ENCODE results near the gene TMEM87A.

Gene TMEM87A

DNA sequence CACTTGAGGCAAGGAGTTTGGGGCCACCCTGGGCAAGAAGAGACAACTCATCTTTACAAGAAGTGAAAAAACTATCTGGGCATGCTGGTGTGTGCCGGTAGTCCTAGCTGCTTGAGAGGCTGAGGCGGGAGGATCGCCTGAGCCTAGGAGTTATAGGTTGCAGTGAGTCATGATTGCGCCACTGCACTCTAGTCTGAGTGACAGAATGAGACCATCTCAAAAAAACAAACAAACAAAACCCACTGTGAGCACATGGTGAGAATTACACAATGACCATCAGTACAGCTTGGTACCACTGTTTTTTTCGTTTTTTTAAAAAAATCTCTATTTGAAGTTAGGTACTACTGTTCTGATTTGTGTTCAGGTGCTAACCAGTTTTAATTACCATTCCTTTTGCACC is 78.7 kb downstream of the TMEM87A start:
- TF ChIP-seq, protein P1, sequence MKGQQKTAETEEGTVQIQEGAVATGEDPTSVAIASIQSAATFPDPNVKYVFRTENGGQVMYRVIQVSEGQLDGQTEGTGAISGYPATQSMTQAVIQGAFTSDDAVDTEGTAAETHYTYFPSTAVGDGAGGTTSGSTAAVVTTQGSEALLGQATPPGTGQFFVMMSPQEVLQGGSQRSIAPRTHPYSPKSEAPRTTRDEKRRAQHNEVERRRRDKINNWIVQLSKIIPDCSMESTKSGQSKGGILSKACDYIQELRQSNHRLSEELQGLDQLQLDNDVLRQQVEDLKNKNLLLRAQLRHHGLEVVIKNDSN (IDR thresholded peaks at IDR 0.05): no peak

DNA sequence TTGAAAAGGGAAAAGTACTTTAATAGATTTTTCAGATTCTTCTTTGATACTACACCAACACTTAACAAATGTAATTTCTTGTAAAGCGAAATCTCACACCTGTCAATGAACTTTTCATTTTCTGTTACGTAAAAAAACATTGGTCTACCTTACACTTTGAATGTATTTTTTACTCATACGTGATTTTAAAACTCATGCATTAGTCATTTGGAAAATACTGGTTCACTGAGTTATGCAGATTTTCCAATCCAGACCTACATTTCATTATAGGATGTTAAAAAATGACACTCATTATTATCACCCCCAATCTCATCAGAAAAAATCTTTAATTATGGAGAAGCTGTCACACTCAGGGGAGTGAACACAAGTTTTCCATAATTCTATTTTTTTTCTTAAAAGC is 79.8 kb downstream of the TMEM87A start:
- TF ChIP-seq EGR1 (IDR thresholded peaks at IDR 0.05) (no peak), ZBTB7A (IDR thresholded peaks at IDR 0.05; ENCODE audit: low read depth) (no peak), CEBPB (IDR thresholded peaks at IDR 0.05) (no peak), CREB1 (IDR thresholded peaks at IDR 0.05; ENCODE audit: low read depth) (no peak), TEAD4 (IDR thresholded peaks at IDR 0.05) (no peak), TAF1 (IDR thresholded peaks at IDR 0.05; ENCODE audit: low read depth) (no peak), RAD21 (IDR thresholded peaks at IDR 0.05; ENCODE audit: low read depth) (no peak), YY1 (IDR thresholded peaks at IDR 0.05; ENCODE audit: low read depth) (no peak)
- TF ChIP-seq, protein P1 (IDR thresholded peaks at IDR 0.05): no peak
- TF ChIP-seq, protein P2, sequence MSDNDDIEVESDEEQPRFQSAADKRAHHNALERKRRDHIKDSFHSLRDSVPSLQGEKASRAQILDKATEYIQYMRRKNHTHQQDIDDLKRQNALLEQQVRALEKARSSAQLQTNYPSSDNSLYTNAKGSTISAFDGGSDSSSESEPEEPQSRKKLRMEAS (IDR thresholded peaks at IDR 0.05): no peak

DNA sequence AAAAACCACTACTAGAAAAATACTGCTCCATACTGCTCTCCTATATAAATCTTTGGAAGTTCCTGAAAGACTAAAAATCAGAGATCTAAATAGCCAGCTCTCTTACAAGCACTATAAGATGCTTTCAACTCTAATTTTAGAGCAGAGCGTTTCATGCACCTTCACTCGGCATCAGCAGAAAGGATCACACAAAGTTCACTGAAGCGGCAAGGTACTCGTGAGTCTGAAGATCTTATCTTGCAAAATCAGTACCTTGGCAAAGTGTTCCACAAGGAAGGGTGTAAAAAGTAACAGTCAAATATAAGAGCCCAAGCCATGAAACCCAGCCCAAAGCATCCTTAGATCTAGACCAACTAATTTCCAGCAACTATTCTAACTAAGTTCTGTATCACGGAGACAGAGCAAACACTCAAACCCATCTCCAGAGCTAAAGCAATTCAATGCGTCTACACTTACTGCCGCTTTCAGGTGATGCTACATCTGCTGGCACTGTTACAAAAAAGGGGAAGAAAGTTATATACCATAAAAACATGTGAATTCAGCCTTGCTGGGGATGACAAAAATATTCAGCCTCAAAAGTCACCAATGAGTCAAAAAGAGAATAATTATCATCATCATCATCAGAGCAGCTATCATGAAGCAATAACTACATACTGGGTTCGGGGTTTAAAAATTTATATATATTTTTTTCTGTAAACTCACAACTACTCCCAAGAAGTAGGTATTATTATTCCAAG is 81.5 kb downstream of the TMEM87A start:
- TF ChIP-seq TCF12 (IDR thresholded peaks at IDR 0.05; ENCODE audit: low read depth) (no peak), RAD21 (IDR thresholded peaks at IDR 0.05; ENCODE audit: low read depth) (no peak), NFIC (IDR thresholded peaks at IDR 0.05) (no peak), ZBTB7A (IDR thresholded peaks at IDR 0.05; ENCODE audit: low read depth) (no peak), FOXM1 (IDR thresholded peaks at IDR 0.05; ENCODE audit: borderline replicate concordance, low read depth) (no peak), CEBPB (IDR thresholded peaks at IDR 0.05) (no peak), YY1 (IDR thresholded peaks at IDR 0.05; ENCODE audit: low read depth) (no peak), CREB1 (IDR thresholded peaks at IDR 0.05; ENCODE audit: low read depth) (no peak), TEAD4 (IDR thresholded peaks at IDR 0.05) (no peak), EGR1 (IDR thresholded peaks at IDR 0.05) (no peak), EP300 (IDR thresholded peaks at IDR 0.05; ENCODE audit: borderline replicate concordance) (no peak), TAF1 (IDR thresholded peaks at IDR 0.05; ENCODE audit: low read depth) (no peak)
- TF ChIP-seq, protein P1 (IDR thresholded peaks at IDR 0.05): no peak
- TF ChIP-seq, protein P3, sequence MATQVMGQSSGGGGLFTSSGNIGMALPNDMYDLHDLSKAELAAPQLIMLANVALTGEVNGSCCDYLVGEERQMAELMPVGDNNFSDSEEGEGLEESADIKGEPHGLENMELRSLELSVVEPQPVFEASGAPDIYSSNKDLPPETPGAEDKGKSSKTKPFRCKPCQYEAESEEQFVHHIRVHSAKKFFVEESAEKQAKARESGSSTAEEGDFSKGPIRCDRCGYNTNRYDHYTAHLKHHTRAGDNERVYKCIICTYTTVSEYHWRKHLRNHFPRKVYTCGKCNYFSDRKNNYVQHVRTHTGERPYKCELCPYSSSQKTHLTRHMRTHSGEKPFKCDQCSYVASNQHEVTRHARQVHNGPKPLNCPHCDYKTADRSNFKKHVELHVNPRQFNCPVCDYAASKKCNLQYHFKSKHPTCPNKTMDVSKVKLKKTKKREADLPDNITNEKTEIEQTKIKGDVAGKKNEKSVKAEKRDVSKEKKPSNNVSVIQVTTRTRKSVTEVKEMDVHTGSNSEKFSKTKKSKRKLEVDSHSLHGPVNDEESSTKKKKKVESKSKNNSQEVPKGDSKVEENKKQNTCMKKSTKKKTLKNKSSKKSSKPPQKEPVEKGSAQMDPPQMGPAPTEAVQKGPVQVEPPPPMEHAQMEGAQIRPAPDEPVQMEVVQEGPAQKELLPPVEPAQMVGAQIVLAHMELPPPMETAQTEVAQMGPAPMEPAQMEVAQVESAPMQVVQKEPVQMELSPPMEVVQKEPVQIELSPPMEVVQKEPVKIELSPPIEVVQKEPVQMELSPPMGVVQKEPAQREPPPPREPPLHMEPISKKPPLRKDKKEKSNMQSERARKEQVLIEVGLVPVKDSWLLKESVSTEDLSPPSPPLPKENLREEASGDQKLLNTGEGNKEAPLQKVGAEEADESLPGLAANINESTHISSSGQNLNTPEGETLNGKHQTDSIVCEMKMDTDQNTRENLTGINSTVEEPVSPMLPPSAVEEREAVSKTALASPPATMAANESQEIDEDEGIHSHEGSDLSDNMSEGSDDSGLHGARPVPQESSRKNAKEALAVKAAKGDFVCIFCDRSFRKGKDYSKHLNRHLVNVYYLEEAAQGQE (IDR thresholded peaks at IDR 0.05; ENCODE audit: low read depth): no peak
- TF ChIP-seq, protein P2 (IDR thresholded peaks at IDR 0.05): no peak

DNA sequence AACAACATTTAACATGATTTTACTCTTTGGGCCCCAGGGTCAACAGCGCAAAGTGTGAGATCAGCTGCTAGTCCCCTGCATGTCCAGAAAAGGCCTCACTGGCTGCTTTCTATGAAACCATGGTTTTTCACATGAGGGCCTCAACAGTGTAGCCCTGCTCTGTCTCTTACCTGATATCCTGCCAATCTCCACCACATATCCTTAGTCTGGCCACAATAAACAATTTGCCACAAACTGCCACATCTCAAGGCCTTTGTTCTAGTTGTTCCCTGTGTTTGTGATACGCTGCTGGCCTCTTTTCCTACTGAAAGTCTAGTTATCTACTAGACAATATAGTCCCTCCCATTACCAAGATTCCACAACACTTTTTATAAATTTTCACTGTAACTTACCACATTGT is 82.9 kb downstream of the TMEM87A start:
- no peak for TF ChIP-seq TAF1 (IDR thresholded peaks at IDR 0.05; ENCODE audit: low read depth)
- TF ChIP-seq TCF12 (IDR thresholded peaks at IDR 0.05; ENCODE audit: low read depth): no peak
- no peak for TF ChIP-seq TEAD4 (IDR thresholded peaks at IDR 0.05)
- TF ChIP-seq EP300 (IDR thresholded peaks at IDR 0.05; ENCODE audit: borderline replicate concordance): no peak
- TF ChIP-seq NFIC (IDR thresholded peaks at IDR 0.05): no peak
- TF ChIP-seq, protein P2 (IDR thresholded peaks at IDR 0.05): no peak
- TF ChIP-seq, protein P1 (IDR thresholded peaks at IDR 0.05): no peak
- no peak for TF ChIP-seq ZBTB7A (IDR thresholded peaks at IDR 0.05; ENCODE audit: low read depth)
- no peak for TF ChIP-seq CREB1 (IDR thresholded peaks at IDR 0.05; ENCODE audit: low read depth)
- TF ChIP-seq, protein P3 (IDR thresholded peaks at IDR 0.05; ENCODE audit: low read depth): no peak
- TF ChIP-seq YY1 (IDR thresholded peaks at IDR 0.05; ENCODE audit: low read depth): no peak
- no peak for TF ChIP-seq RAD21 (IDR thresholded peaks at IDR 0.05; ENCODE audit: low read depth)
- no peak for TF ChIP-seq EGR1 (IDR thresholded peaks at IDR 0.05)
- TF ChIP-seq FOXM1 (IDR thresholded peaks at IDR 0.05; ENCODE audit: borderline replicate concordance, low read depth): no peak
- no peak for TF ChIP-seq CEBPB (IDR thresholded peaks at IDR 0.05)

DNA sequence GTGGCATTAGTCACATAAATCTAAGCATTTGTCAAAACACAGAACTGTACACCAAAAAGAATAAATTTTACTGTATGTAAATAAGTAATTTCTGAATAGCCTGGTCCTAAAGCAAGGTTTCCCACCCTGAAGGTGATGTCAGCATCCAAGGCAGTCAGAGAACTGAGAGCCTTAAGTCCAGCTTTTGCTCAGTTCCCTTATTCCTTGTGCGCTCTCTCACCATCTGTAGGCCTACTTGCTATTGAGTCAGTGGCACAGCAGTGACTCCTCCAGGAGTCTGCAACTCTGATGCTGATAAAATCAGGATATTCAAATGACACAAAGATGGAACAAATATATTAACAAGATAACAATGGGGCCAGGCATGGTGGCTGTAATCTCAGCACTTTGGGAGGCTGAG is 87.4 kb downstream of the TMEM87A start:
- TF ChIP-seq TCF12 (IDR thresholded peaks at IDR 0.05; ENCODE audit: low read depth) (no peak), FOXM1 (IDR thresholded peaks at IDR 0.05; ENCODE audit: borderline replicate concordance, low read depth) (no peak), RAD21 (IDR thresholded peaks at IDR 0.05; ENCODE audit: low read depth) (no peak), EP300 (IDR thresholded peaks at IDR 0.05; ENCODE audit: borderline replicate concordance) (no peak), CEBPB (IDR thresholded peaks at IDR 0.05) (no peak), EGR1 (IDR thresholded peaks at IDR 0.05) (no peak), CREB1 (IDR thresholded peaks at IDR 0.05; ENCODE audit: low read depth) (no peak), NFIC (IDR thresholded peaks at IDR 0.05) (no peak), TAF1 (IDR thresholded peaks at IDR 0.05; ENCODE audit: low read depth) (no peak), TEAD4 (IDR thresholded peaks at IDR 0.05) (no peak), ZBTB7A (IDR thresholded peaks at IDR 0.05; ENCODE audit: low read depth) (no peak)
- TF ChIP-seq, protein P2 (IDR thresholded peaks at IDR 0.05): no peak
- TF ChIP-seq, protein P1 (IDR thresholded peaks at IDR 0.05): no peak
- TF ChIP-seq, protein P3 (IDR thresholded peaks at IDR 0.05; ENCODE audit: low read depth): no peak
